HL-60 (cell line): ENCODE data around the gene FAM120A.

Experiments used
- DNase-seq, 2 experiments: peaks; one replicate each; pipeline ENCODE4 v3.0.0-alpha.2; 2010 to 2020; ENCODE audit warnings: low read depth in 1 of 2, low spot score in 1 of 2
- H3K27ac ChIP-seq: fragments of 250-450 bp; sonication (Bioruptor Pico); replicated peaks from 2 replicates; pipeline ENCODE4 v1.5.1; 2020; ENCODE audit warnings: mild to moderate bottlenecking, moderate library complexity
- H3K27me3 ChIP-seq: fragments of 250-450 bp; sonication (Bioruptor Pico); 2 replicates; pipeline ENCODE4 v1.5.1; 2021; ENCODE audit warnings: mild to moderate bottlenecking, moderate library complexity; ENCODE audit not compliant: insufficient read depth, poor library complexity, severe bottlenecking
- H3K4me3 ChIP-seq: replicated peaks from 2 replicates; pipeline ENCODE4 v1.5.1; 2011; ENCODE audit warnings: mild to moderate bottlenecking, control low read depth, low read length; ENCODE audit not compliant: insufficient read depth
- CTCF ChIP-seq: IDR thresholded peaks from one replicate; pipeline ENCODE4 v1.5.1; 2011; ENCODE audit warnings: low read length, control low read depth, inconsistent platforms; ENCODE audit not compliant: insufficient read depth
- GABPA ChIP-seq: IDR thresholded peaks from 2 replicates; pipeline ENCODE4 v1.6.1; 2012; ENCODE audit warnings: low read depth
- POLR2AphosphoS5 ChIP-seq: IDR thresholded peaks from 2 replicates; pipeline ENCODE4 v1.6.1; 2012; ENCODE audit warnings: low read depth
- REST ChIP-seq: IDR thresholded peaks from 2 replicates; pipeline ENCODE4 v1.6.1; 2012; ENCODE audit warnings: low read depth; ENCODE audit not compliant: insufficient replicate concordance
- SPI1 ChIP-seq: IDR thresholded peaks from 2 replicates; pipeline ENCODE4 v1.6.1; 2012; ENCODE audit warnings: low read depth, mild to moderate bottlenecking, borderline replicate concordance

Gene FAM120A

GRCh38 chr9:93461414-93461743, 9.9 kb downstream of the FAM120A start:
- no peak overlapping the region for H3K4me3 ChIP-seq
- TF ChIP-seq REST, result no peak
- no peak for TF ChIP-seq CTCF
- no peak for TF ChIP-seq SPI1
- TF ChIP-seq GABPA, result no peak
- no peak for TF ChIP-seq POLR2AphosphoS5
- no peak overlapping the region for H3K27ac ChIP-seq
- DNase-seq, result no peak
- no peaks in the 10 kb centered on the region for H3K27me3 ChIP-seq

- Histone ChIP-seq H3K27ac (no peak overlapping the region), H3K27me3 (no peaks in the 10 kb centered on the region), H3K4me3 (no peak overlapping the region)
- DNase-seq, result peak in 1 of 2 experiments; percentile 37
- TF ChIP-seq CTCF (no peak), GABPA (no peak), SPI1 (no peak)
Measured at GRCh38 chr9:93461821-93462220, 10.3 kb downstream of the FAM120A start.

GRCh38 chr9:93463638-93464248, 12.3 kb downstream of the FAM120A start:
- Histone ChIP-seq H3K4me3 (no peak overlapping the region), H3K27ac (no peak overlapping the region), H3K27me3 (no peaks in the 10 kb centered on the region)
- TF ChIP-seq SPI1, result no peak
- TF ChIP-seq GABPA, result no peak
- TF ChIP-seq POLR2AphosphoS5, result no peak
- no peak for TF ChIP-seq REST
- TF ChIP-seq CTCF, result no peak
- DNase-seq, result no peak

GRCh38 chr9:93464395-93464794, 12.9 kb downstream of the FAM120A start:
- TF ChIP-seq GABPA (no peak), REST (no peak)
- no peak for DNase-seq
- Histone ChIP-seq H3K27me3 (no peaks in the 10 kb centered on the region), H3K4me3 (no peak overlapping the region), H3K27ac (no peak overlapping the region)
